HepG2 (cell line): ENCODE data around the gene CBX7. TPM values are rescaled to one million over a fixed set of nuclear protein-coding genes. Genes with fewer than 3 reads are reported as not detected.

Experiments
- ARNT2 ChIP-seq: sonication (generic); formaldehyde crosslinking; IDR thresholded peaks from 2 replicates; pipeline ENCODE4 v1.8.0; 2022; ENCODE audit warnings: mild to moderate bottlenecking, low read depth, missing genetic modification reagents, moderate library complexity
- CTCF ChIP-seq: sonication (generic); formaldehyde crosslinking; IDR thresholded peaks from 2 replicates; pipeline ENCODE4 v1.5.0; 2020; ENCODE audit warnings: mild to moderate bottlenecking, missing genetic modification reagents, moderate library complexity
- E2F1 ChIP-seq: sonication (generic); formaldehyde crosslinking; IDR thresholded peaks from 2 replicates; pipeline ENCODE4 v1.5.0; 2020; ENCODE audit warnings: missing genetic modification reagents
- EEA1 ChIP-seq: sonication (generic); formaldehyde crosslinking; IDR thresholded peaks from 2 replicates; pipeline ENCODE4 v1.5.1; 2020; ENCODE audit warnings: mild to moderate bottlenecking, missing genetic modification reagents, borderline replicate concordance
- EHMT2 ChIP-seq: fragments of 200-600 bp; sonication (generic); IDR thresholded peaks from 2 replicates; pipeline ENCODE4 v1.7.0; 2017; ENCODE audit warnings: antibody characterized with exemption, low read depth, low read length, borderline replicate concordance
- KDM3A ChIP-seq: IDR thresholded peaks from 2 replicates; pipeline ENCODE4 v1.6.1; 2018; ENCODE audit warnings: low read depth, missing compliant biosample characterization
- NR2F2 ChIP-seq: IDR thresholded peaks from 2 replicates; pipeline ENCODE4 v1.6.1; 2012; ENCODE audit warnings: low read depth, inconsistent platforms, borderline replicate concordance
- RXRB ChIP-seq: IDR thresholded peaks from 2 replicates; pipeline ENCODE4 v1.6.1; 2016; ENCODE audit warnings: borderline replicate concordance, missing genetic modification reagents, missing compliant biosample characterization
- SALL1 ChIP-seq: sonication (generic); formaldehyde crosslinking; IDR thresholded peaks from 2 replicates; pipeline ENCODE4 v1.8.0; 2022; ENCODE audit warnings: mild to moderate bottlenecking, missing genetic modification reagents
- SP5 ChIP-seq: IDR thresholded peaks from 2 replicates; pipeline ENCODE4 v1.6.1; 2016; ENCODE audit warnings: low read depth, borderline replicate concordance
- STAG1 ChIP-seq: sonication (generic); formaldehyde crosslinking; IDR thresholded peaks from 2 replicates; pipeline ENCODE4 v1.4.0; 2020; ENCODE audit warnings: missing genetic modification reagents
- TARDBP ChIP-seq: sonication (generic); formaldehyde crosslinking; IDR thresholded peaks from 2 replicates; pipeline ENCODE4 v1.8.0; 2022; ENCODE audit warnings: mild to moderate bottlenecking, missing genetic modification reagents
- ZBTB26 ChIP-seq: IDR thresholded peaks from 2 replicates; pipeline ENCODE4 v1.6.1; 2016; ENCODE audit warnings: missing compliant biosample characterization, missing genetic modification reagents, borderline replicate concordance
- ZBTB7B ChIP-seq: sonication (generic); formaldehyde crosslinking; IDR thresholded peaks from 2 replicates; pipeline ENCODE4 v1.4.0; 2020; ENCODE audit warnings: missing genetic modification reagents
- ZNF441 ChIP-seq: sonication (generic); formaldehyde crosslinking; IDR thresholded peaks from 2 replicates; pipeline ENCODE4 v1.7.0; 2021; ENCODE audit warnings: missing genetic modification reagents, borderline replicate concordance
- ZNF567 ChIP-seq: sonication (generic); formaldehyde crosslinking; IDR thresholded peaks from 2 replicates; pipeline ENCODE4 v1.8.1; 2023; ENCODE audit warnings: mild to moderate bottlenecking, missing genetic modification reagents, borderline replicate concordance
- ZNF580 ChIP-seq: IDR thresholded peaks from 2 replicates; pipeline ENCODE4 v1.6.1; 2016; ENCODE audit warnings: low read depth, borderline replicate concordance
- ZNF616 ChIP-seq: sonication (generic); formaldehyde crosslinking; IDR thresholded peaks from 2 replicates; pipeline ENCODE4 v1.5.0; 2020; ENCODE audit warnings: low read depth, mild to moderate bottlenecking, missing genetic modification reagents
- ZNF710 ChIP-seq: sonication (generic); formaldehyde crosslinking; IDR thresholded peaks from 2 replicates; pipeline ENCODE4 v1.5.0; 2020; ENCODE audit warnings: mild to moderate bottlenecking, missing genetic modification reagents, borderline replicate concordance
- ZNF768 ChIP-seq: sonication (generic); formaldehyde crosslinking; IDR thresholded peaks from 2 replicates; pipeline ENCODE4 v1.4.0; 2020; ENCODE audit warnings: missing genetic modification reagents
- ZNF816 ChIP-seq: sonication (generic); formaldehyde crosslinking; IDR thresholded peaks from 2 replicates; pipeline ENCODE4 v1.8.0; 2022; ENCODE audit warnings: missing genetic modification reagents, mild to moderate bottlenecking, borderline replicate concordance
- ZNF850 ChIP-seq: sonication (generic); formaldehyde crosslinking; conservative IDR thresholded peaks from 2 replicates; pipeline ENCODE4 v1.9.0; 2021; ENCODE audit warnings: mild to moderate bottlenecking, missing genetic modification reagents
- ZSCAN20 ChIP-seq: sonication (generic); formaldehyde crosslinking; IDR thresholded peaks from 2 replicates; pipeline ENCODE4 v1.4.0; 2020; ENCODE audit warnings: missing genetic modification reagents, mild to moderate bottlenecking, borderline replicate concordance
- polyA plus RNA-seq, 8 experiments: library from polyadenylated mRNA; depleted of rRNA in 3 of 8; stranded (reverse) in 7 of 8; unstranded in 1 of 8; fragments of >200 nt; fragmentation: Illumina TruSeq in 4 of 8; extraction: Trizol in 4 of 8; gene quantifications; 2 replicates each; pipeline versions ENCODE4 v1.2.1 to v1.2.3, GENCODE V29; 2011 to 2016; ENCODE audit warnings: low read depth in 4 of 8, missing spikeins in 1 of 8, mixed read lengths in 1 of 8; ENCODE audit not compliant: insufficient read depth in 1 of 8
- total RNA-seq, 5 experiments: library from RNA; depleted of rRNA; stranded (reverse); fragments of >200 nt; fragmentation: Illumina TruSeq; extraction: Trizol; gene quantifications; 2 replicates each; pipeline ENCODE4 v1.2.3, GENCODE V29; 2016; ENCODE audit warnings: low read depth in 1 of 5

The CBX7 gene
- total and polyA plus RNA-seq, 2 of the 13 experiments (the other 11 are each of a cell fraction or from before 2014, with no cell fraction given) = 0.35 to 4.9 TPM

- no peak; the same call in 1 of the 2 replicates for TF ChIP-seq ZBTB26
- 0 out of 2 replicates have a peak, but pooled peaks have one; percentile 28 for TF ChIP-seq TARDBP
- no peak for TF ChIP-seq ZNF850 (CRISPR knock-in tag)
- 0 out of 2 replicates have a peak, but pooled peaks have one; percentile 66 for TF ChIP-seq ZNF567
- peak; percentile 40; the same call in 1 of the 2 replicates for TF ChIP-seq RXRB (CRISPR knock-in tag)
- no peak for TF ChIP-seq EHMT2
- peak; percentile 46; the same call in 1 of the 2 replicates for TF ChIP-seq SALL1 (CRISPR knock-in tag)
- TF ChIP-seq STAG1 (CRISPR knock-in tag) = peak; percentile 98
- TF ChIP-seq ZNF768 (CRISPR knock-in tag) = peak; percentile 95
- 0 out of 2 replicates have a peak, but pooled peaks have one; percentile 22 for TF ChIP-seq ARNT2 (CRISPR knock-in tag)
- TF ChIP-seq ZNF710 (CRISPR knock-in tag) = 0 out of 2 replicates have a peak, but pooled peaks have one; percentile 35
- TF ChIP-seq ZSCAN20 (CRISPR knock-in tag) = no peak
- TF ChIP-seq ZNF816 (CRISPR knock-in tag) = no peak
- no peak for TF ChIP-seq ZNF616
- TF ChIP-seq ZNF580 (CRISPR knock-in tag) = peak; percentile 78; the same call in 1 of the 2 replicates
- no peak for TF ChIP-seq E2F1 (CRISPR knock-in tag)
- no peak for TF ChIP-seq EEA1 (CRISPR knock-in tag)
- peak; percentile 29; the same call in 1 of the 2 replicates for TF ChIP-seq ZBTB7B
- no peak for TF ChIP-seq SP5 (CRISPR knock-in tag)
- no peak for TF ChIP-seq ZNF441 (CRISPR knock-in tag)
- TF ChIP-seq CTCF (CRISPR knock-in tag) = peak; percentile 97
- TF ChIP-seq KDM3A (CRISPR knock-in tag) = 0 out of 2 replicates have a peak, but pooled peaks have one; percentile 38
- no peak for TF ChIP-seq NR2F2
Measured at GRCh38 chr22:39170825-39171622, 18.5 kb upstream of the CBX7 start (continued).
